GM12873 (cell line): ENCODE data around the gene SAMD9L.

Source experiments
- CTCF ChIP-seq: IDR thresholded peaks from 2 replicates; pipeline ENCODE4 v1.5.1; 2012; ENCODE audit warnings: low read depth, mild to moderate bottlenecking, moderate library complexity, low read length, control low read depth; ENCODE audit not compliant: insufficient read depth; ENCODE audit errors: missing control alignments

The SAMD9L gene

GRCh38 chr7:93176992-93177580, 28.9 kb upstream of the SAMD9L start:
- no peak for TF ChIP-seq CTCF

- TF ChIP-seq CTCF: peak; percentile 6
Measured at GRCh38 chr7:93175219-93175618, 27.0 kb upstream of the SAMD9L start.

- TF ChIP-seq CTCF: no peak
Measured at GRCh38 chr7:93172683-93173082, 24.5 kb upstream of the SAMD9L start.

- no peak for TF ChIP-seq CTCF
Measured at GRCh38 chr7:93171606-93172226, 23.5 kb upstream of the SAMD9L start.

- TF ChIP-seq CTCF: no peak
Measured at GRCh38 chr7:93165447-93165846, 17.3 kb upstream of the SAMD9L start.

- no peak for TF ChIP-seq CTCF
Measured at GRCh38 chr7:93164766-93165165, 16.6 kb upstream of the SAMD9L start.

GRCh38 chr7:93161181-93161762, 13.1 kb upstream of the SAMD9L start:
- no peak for TF ChIP-seq CTCF
